Thymus (tissue), 11 donors: ENCODE measurements around the gene PCSK5. TPM values are rescaled to one million over a fixed set of nuclear protein-coding genes. Genes with fewer than 3 reads are reported as not detected.

Source experiments
- DNase-seq, 9 donors: peaks; one replicate each; pipeline ENCODE4 v3.0.0-alpha.2; 2013; ENCODE audit warnings: low spot score in 9 of 9, low read depth in 6 of 9, missing footprints in 1 of 9
- H3K27ac ChIP-seq, 2 donors: one replicate each; pipeline ENCODE4 v1.5.1; 2013; ENCODE audit warnings: control low read depth in 1 of 2, low read depth in 1 of 2, low read length in 1 of 2, mild to moderate bottlenecking in 1 of 2, moderate library complexity in 1 of 2
- H3K27me3 ChIP-seq, 2 donors: one replicate each; pipeline ENCODE4 v1.5.1; 2013; ENCODE audit warnings: low read length in 1 of 2; ENCODE audit not compliant: control insufficient read depth in 2 of 2, insufficient read depth in 1 of 2
- H3K36me3 ChIP-seq, 2 donors: one replicate each; pipeline ENCODE4 v1.5.1; 2013; ENCODE audit warnings: low read length in 1 of 2, mild to moderate bottlenecking in 1 of 2, moderate library complexity in 1 of 2; ENCODE audit not compliant: control insufficient read depth in 2 of 2, insufficient read depth in 2 of 2
- H3K4me1 ChIP-seq, 2 donors: one replicate each; pipeline ENCODE4 v1.5.1; 2013; ENCODE audit warnings: low read length in 2 of 2; ENCODE audit not compliant: control insufficient read depth in 2 of 2, insufficient read depth in 2 of 2
- H3K4me3 ChIP-seq, 2 donors: one replicate each; pipeline ENCODE4 v1.5.1; 2013; ENCODE audit warnings: low read length in 2 of 2, control low read depth in 1 of 2, mild to moderate bottlenecking in 1 of 2
- H3K9me3 ChIP-seq, 2 donors: one replicate each; pipeline ENCODE4 v1.5.1; 2013; ENCODE audit warnings: low read length in 1 of 2, mild to moderate bottlenecking in 1 of 2; ENCODE audit not compliant: control insufficient read depth in 2 of 2, insufficient read depth in 1 of 2
- WGBS: extraction: QIAGEN DNeasy Blood & Tissue Kit; methylation state at CpG from one replicate; pipeline ENCODE4 v1.1.7; 2013; 5-methylcytosine and 5-hydroxymethylcytosine counted together
- polyA plus RNA-seq: library from polyadenylated mRNA; stranded (reverse); fragments of 200-250 nt; gene quantifications from one replicate; pipeline ENCODE4 v1.2.3, GENCODE V29; 2013
- total RNA-seq: library from RNA; stranded (reverse); fragments of 120-200 nt; gene quantifications from one replicate; pipeline ENCODE4 v1.2.4, GENCODE V29; 2013
- donor health status: healthy.

PCSK5 gene
- total and polyA plus RNA-seq, 2 donors = 4.1 to 20.1 TPM

- Histone ChIP-seq H3K4me1 (no peaks in the 10 kb centered on the region), H3K36me3 (no peaks in the 10 kb centered on the region), H3K9me3 (no peaks in the 10 kb centered on the region), H3K4me3 (no peak overlapping the region), H3K27ac (no peak overlapping the region), H3K27me3 (no peaks in the 10 kb centered on the region)
- 94% methylated on average over 3 of the region's 3 CpGs for WGBS
- no peak for DNase-seq
These were observed 514.9 kb downstream of the PCSK5 start for GRCh38 chr9:76405340-76405739.

GRCh38 chr9:76405868-76406267 lies 515.4 kb downstream of the PCSK5 start:
- no peaks in the 10 kb centered on the region for H3K9me3 ChIP-seq
- no peak for DNase-seq
- no peak overlapping the region for H3K4me3 ChIP-seq
- H3K36me3 ChIP-seq = no peaks in the 10 kb centered on the region
- H3K27me3 ChIP-seq = no peaks in the 10 kb centered on the region
- no peak overlapping the region for H3K27ac ChIP-seq
- no peaks in the 10 kb centered on the region for H3K4me1 ChIP-seq
